Measurements from ENCODE around the gene HEATR5A. TPM values are rescaled to one million over a fixed set of nuclear protein-coding genes. Genes with fewer than 3 reads are reported as not detected.

HEATR5A gene
- total RNA-seq, 1 donor from 2014 or later = 12.4 TPM

GRCh38 chr14:31360919-31361662 lies 59.3 kb downstream of the HEATR5A start:
- TF ChIP-seq CTCF (IDR thresholded peaks at IDR 0.05; ENCODE audit: insufficient read depth, low read length, poor library complexity, severe bottlenecking) = no peak
- no peaks in the 10 kb centered on the region for H3K27me3 ChIP-seq (ENCODE audit: control insufficient read depth, insufficient read depth, low read length)
- H3K4me3 ChIP-seq (ENCODE audit: low read depth, low read length) = no peak overlapping the region
- DNase-seq (ENCODE audit: low read depth) = peak; percentile 37
- no peaks in the 10 kb centered on the region for H3K36me3 ChIP-seq (ENCODE audit: control insufficient read depth, insufficient read depth, low read length)

- TF ChIP-seq CTCF (IDR thresholded peaks at IDR 0.05; ENCODE audit: insufficient read depth, low read length, poor library complexity, severe bottlenecking) = no peak
- Histone ChIP-seq H3K27me3 (ENCODE audit: control insufficient read depth, insufficient read depth, low read length) (no peaks in the 10 kb centered on the region), H3K4me3 (ENCODE audit: low read depth, low read length) (no peak overlapping the region), H3K36me3 (ENCODE audit: control insufficient read depth, insufficient read depth, low read length) (no peaks in the 10 kb centered on the region)
- DNase-seq (ENCODE audit: low read depth) = no peak
Measured at GRCh38 chr14:31357279-31357678, 63.1 kb downstream of the HEATR5A start.

GRCh38 chr14:31346097-31346496 lies 74.3 kb downstream of the HEATR5A start:
- Histone ChIP-seq H3K36me3 (ENCODE audit: control insufficient read depth, insufficient read depth, low read length) (no peaks in the 10 kb centered on the region), H3K27me3 (ENCODE audit: control insufficient read depth, insufficient read depth, low read length) (no peaks in the 10 kb centered on the region), H3K4me3 (ENCODE audit: low read depth, low read length) (no peak overlapping the region)
- TF ChIP-seq CTCF (IDR thresholded peaks at IDR 0.05; ENCODE audit: insufficient read depth, low read length, poor library complexity, severe bottlenecking) = no peak
- no peak for DNase-seq (ENCODE audit: low read depth)

- Histone ChIP-seq H3K36me3 (ENCODE audit: control insufficient read depth, insufficient read depth, low read length) (no peaks in the 10 kb centered on the region), H3K4me3 (ENCODE audit: low read depth, low read length) (no peak overlapping the region), H3K27me3 (ENCODE audit: control insufficient read depth, insufficient read depth, low read length) (no peaks in the 10 kb centered on the region)
- TF ChIP-seq CTCF (IDR thresholded peaks at IDR 0.05; ENCODE audit: insufficient read depth, low read length, poor library complexity, severe bottlenecking) = no peak
- DNase-seq (ENCODE audit: low read depth) = no peak
Measured at GRCh38 chr14:31341280-31341679, 79.1 kb downstream of the HEATR5A start.

- DNase-seq (ENCODE audit: low read depth) = no peak
- H3K36me3 ChIP-seq (ENCODE audit: control insufficient read depth, insufficient read depth, low read length) = no peaks in the 10 kb centered on the region
- TF ChIP-seq CTCF (IDR thresholded peaks at IDR 0.05; ENCODE audit: insufficient read depth, low read length, poor library complexity, severe bottlenecking) = no peak
- no peaks in the 10 kb centered on the region for H3K27me3 ChIP-seq (ENCODE audit: control insufficient read depth, insufficient read depth, low read length)
- no peak overlapping the region for H3K4me3 ChIP-seq (ENCODE audit: low read depth, low read length)
Measured at GRCh38 chr14:31340297-31341063, 79.9 kb downstream of the HEATR5A start.

Measured in kidney epithelial cell (primary cell).